HG03095 (cell line): ENCODE measurements around the gene CDKL1.
A peak's percentile ranks its signal among the peaks of the same experiment; 100 is the strongest.
"Not testable (repeated sequence)": the region's sequence is repeated elsewhere in the genome, so short reads cannot be mapped to it uniquely, and the experiment has no call there.

Experiments
- ATAC-seq: cut with Tn5 transposase; IDR thresholded peaks from one replicate; pipeline ENCODE4 v1.9.1; 2021; ENCODE audit warnings: moderate library complexity; ENCODE audit not compliant: unreplicated experiment

CDKL1 gene

DNA sequence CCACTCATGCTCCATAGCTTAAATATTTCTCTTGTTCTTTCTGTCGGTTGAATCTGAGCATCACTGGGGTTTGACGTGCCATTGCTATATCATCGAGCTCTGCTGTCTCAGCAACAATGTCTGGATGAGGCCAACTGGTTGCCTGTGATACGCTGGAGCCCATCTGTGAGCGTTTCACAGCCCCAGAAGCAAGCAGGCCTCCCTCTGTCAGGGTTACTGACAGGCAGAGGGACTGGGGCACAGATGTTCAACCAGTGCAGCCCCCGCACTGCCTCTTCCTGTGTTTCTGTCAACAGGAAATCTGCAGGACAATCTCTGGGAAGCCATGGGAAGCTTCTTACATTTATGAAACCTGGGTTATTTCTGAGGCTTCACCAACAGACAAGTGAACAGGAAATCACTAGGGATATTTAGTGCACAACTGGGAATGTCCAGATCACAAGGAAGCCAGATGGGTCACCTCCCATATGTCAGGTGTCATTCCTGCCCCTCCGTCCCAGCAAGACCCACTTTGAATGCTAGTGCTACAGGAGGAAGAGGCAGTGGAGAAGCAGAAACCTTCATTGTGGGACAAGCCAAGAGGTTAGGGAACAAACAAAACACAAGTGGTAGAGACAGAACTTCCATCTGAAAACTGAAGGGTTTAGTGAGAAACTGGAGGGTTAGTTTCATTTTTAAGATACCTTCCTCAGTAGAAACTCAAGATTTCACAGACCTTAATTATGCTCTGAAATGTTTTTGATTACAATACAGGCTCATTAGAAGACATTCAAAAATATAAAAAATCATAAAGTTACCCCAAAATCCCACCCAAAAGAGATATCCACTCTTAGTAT, 60.5 kb downstream of the CDKL1 start:
- ATAC-seq = no peak

DNA sequence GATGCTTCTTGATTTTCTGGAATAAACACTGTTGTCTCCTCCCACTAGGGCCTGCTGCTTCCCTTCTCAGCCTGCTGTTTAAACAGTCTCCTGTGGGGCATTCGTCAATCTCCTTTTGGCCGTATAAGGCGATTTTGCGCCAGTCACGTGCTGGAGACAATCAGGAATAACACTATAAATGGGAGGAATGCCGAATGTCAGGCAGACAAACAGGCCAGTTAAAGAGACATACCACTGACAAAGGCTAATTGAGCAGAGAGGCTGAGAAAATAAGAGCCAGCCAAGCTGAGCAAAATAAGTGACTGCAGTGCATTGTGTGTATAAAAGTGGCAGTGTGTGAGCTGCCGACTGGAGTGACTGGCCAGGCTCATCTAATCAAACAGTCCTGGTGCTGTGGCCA, 61.3 kb downstream of the CDKL1 start:
- no peak for ATAC-seq

- no peak for ATAC-seq
Observed at GRCh38 chr14:50334211-50334610, 62.5 kb downstream of the CDKL1 start.

GRCh38 chr14:50333014-50333509, 63.6 kb downstream of the CDKL1 start:
- ATAC-seq = no peak

GRCh38 chr14:50331596-50331995, 65.1 kb downstream of the CDKL1 start:
- no peak for ATAC-seq

GRCh38 chr14:50321009-50321660, 75.5 kb downstream of the CDKL1 start:
- ATAC-seq = peak; percentile 76

DNA sequence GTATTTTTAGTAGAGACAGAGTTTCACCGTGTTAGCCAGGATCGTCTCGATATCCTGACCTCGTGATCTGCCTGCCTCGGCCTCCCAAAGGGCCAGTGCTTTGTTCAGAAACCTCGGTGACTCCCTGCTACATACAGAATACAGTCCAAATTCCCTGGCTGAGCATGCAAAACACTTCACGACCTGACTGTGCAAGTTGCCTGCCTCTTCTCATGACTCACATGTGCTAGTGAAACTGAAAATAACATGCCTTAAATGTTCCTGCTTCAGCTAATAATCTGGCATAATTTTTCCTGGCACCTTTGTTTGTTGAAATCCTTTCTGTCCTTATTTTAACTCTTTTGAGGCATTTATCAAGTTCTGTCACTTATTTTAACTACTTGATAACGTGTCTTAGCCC, 76.4 kb downstream of the CDKL1 start:
- ATAC-seq = peak; percentile 58

GRCh38 chr14:50319721-50320120, 77.0 kb downstream of the CDKL1 start:
- no peak for ATAC-seq

GRCh38 chr14:50319293-50319692, 77.4 kb downstream of the CDKL1 start:
- ATAC-seq = no peak

DNA sequence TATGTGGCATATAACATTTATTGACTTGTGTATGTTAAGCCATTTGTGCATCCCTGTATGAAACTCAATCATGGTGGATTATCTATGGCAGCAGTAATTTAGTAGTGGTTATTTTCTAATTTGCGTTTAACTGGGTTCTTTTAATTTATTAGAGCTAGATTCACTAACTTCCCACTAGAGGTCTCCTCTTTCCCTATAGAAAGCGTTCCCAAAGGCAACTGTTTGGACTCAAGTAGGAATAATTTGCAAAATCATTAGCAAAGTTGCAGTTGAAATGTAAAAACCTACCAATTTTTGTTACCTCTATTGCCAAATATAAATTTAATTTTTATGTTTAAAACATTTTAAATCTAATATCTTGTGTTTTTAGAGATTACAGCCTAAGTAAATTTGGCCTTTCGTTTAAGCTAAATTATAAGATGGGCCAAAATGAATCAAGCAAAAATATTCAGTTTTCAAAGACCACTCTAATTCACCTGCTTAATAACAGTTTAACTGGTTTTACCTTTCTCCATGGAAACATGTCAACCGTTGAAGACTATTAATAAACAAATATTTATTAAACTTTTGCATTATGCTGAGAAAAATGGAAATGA, 78.6 kb downstream of the CDKL1 start:
- no peak for ATAC-seq

DNA sequence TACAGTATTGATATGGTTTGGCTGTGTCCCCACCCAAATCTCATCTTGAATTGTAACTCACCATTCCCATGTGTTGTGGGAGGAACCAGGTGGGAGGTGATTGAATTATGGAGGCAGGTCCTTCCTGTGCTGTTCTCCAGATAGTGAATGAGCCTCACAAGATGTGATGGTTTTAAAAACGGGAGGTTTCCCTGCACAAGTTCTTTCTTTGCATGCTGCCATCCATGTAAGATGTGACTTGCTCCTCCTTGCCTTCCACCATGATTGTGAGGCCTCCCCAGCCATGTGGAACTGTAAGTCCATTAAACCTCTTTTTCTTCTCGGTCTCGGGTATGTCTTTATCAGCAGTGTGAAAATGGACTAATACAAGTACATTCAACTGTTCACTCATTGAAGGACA, 82.6 kb downstream of the CDKL1 start:
- not testable (repeated sequence) for ATAC-seq

GRCh38 chr14:50312734-50313054, 84.0 kb downstream of the CDKL1 start:
- peak; percentile 24 for ATAC-seq

GRCh38 chr14:50311972-50312733, 84.5 kb downstream of the CDKL1 start, which contains the start of the genes DMAC2L and L2HGDH:
Gene DMAC2L (plus strand): TSS chr14:50312324. CDS start chr14:50321488, 9,164 bp downstream.
Gene L2HGDH (minus strand): TSS chr14:50312229. CDS start chr14:50312150, 79 bp downstream.
- ATAC-seq = peak; percentile 93

DNA sequence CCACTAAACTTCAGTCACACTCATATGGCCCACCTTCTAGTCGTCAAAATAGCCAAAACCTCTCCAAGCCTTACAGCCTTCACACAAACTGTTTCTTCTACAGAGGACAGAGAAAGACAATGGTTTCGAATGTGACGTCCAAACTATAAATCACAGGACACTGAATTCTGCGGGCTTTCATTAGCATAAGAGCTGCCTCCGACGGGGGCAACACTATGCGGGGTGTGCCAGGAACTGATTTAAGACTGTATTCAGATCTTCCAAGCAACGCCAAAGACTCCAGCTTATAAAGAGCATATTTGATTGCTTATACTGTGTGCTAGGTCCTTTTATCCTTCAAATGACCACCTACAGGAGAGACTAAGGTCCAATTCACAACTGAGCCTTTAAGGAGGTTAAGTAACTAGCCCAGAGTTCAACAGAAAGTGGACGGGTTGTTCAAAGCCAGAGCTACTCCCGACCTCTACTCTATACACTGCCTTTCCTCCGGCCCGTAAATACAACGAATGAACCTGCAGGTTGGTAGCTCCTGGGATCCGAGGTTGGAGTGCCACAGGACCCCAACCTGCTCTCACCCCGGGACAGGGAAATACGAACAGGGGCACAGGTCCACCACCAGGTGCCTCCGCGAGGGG, 85.2 kb downstream of the CDKL1 start:
- no peak for ATAC-seq

DNA sequence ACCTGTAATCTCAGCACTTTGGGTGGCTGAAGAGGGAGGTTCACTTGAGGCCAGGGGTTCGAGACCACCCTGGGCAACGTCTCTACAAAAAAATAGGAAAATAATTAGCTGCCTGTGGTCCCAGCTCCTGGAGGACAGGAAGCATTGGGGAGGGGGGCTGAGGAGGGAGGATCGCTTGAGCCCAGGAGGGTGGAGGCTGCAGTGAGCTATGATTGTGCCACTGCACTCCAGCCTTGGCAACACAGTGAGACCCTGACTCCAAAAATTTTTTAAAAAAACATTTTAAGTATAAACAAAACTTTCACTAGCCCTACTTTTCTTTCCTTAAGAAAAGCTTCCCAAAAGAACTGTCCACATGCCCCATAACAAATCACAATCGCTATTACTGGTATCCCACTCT, 86.2 kb downstream of the CDKL1 start:
- no peak for ATAC-seq

DNA sequence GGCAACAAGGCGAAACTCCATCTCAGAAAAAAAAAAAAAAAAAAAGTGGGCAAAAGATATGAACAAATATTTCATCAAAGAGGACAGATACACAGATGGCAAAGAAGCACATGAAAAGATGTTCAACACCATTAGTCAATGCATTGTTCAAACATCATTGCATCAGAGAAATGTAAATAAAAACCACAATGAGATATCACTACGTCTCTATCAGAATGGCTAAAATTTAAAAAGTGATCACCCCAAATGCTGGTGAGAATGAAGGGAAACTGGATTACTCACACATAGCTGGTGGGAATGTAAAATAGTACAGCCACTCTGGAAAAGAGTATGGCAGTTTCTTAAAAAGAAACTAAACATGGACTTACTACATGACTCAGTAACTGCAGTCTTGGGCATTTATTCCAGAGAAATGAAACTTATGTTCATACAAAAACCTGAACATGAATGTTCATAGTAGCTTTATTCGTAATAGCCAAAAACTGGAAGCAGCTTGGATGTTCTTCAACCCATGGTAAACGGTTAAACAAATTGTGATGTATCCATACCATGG, 88.2 kb downstream of the CDKL1 start:
- no peak for ATAC-seq

GRCh38 chr14:50303744-50304471, 92.8 kb downstream of the CDKL1 start:
- no peak for ATAC-seq

DNA sequence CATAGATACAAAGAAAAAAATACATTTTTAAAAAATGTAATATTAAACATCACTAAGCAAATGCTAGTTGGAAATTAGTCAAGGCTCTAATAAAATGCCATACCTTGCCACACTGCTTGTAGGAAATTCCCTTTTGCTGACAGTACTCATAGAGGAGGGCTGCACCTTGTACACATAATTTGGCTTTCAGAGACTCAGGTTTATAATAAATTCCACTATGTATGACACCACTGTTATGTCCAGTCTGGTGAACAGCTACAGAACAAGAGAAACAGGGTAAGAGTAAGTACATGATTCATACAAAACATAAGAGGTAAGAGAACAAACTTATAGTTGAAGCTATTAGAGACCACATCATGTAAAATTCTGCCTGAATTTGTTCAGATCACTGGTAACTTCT, 94.8 kb downstream of the CDKL1 start:
- no peak for ATAC-seq

- ATAC-seq = no peak
Observed at GRCh38 chr14:50299585-50299984, 97.1 kb downstream of the CDKL1 start.

DNA sequence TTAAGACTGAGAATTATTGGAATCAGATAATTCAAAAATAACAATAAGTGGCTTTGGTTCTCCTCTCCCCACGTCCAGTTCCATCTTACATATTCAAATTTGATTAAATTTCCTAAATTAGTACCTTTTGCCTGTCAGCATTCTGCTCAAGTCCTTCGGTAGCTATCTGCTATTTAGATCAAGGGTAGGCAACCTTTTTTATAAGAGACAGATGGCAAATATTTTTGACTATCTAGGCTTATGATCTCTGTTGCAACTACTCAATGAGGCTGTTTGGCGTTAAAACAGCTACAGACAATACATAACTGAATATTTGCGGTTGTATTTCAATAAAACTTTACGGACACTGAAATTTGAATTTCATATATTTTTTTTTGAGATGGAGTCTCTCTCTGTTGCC, 106.4 kb downstream of the CDKL1 start:
- no peak for ATAC-seq
